A673 (cell line): ENCODE measurements around the gene LAD1. TPM values are rescaled to one million over a fixed set of nuclear protein-coding genes. Genes with fewer than 3 reads are reported as not detected.

Experiments
- BruUV-seq: library from RNA; stranded (reverse); fragments of 400-500 nt; replicated peaks from 2 replicates; lab custom pipeline; 2021; lab: Mats Ljungman, UMichigan
- CTCF ChIA-PET: fragments of 300-600 bp; sonication (Branson Sonifier 250); formaldehyde crosslinking; loops from one replicate; lab custom pipeline; 2022; ENCODE audit warnings: antibody characterized with exemption; lab: Charles Lee
- POLR2A ChIA-PET: fragments of 300-600 bp; sonication (Branson Sonifier 250); formaldehyde crosslinking; loops from one replicate; lab custom pipeline; 2022; ENCODE audit warnings: antibody characterized with exemption; ENCODE audit not compliant: low non-redundant PET; lab: Charles Lee
- DNase-seq: peaks from one replicate; pipeline ENCODE4 v3.0.0-alpha.2; 2015; ENCODE audit warnings: low spot score
- H3K27ac ChIP-seq: fragments of 200-600 bp; sonication (generic); 2 replicates; pipeline ENCODE4 v1.5.1; 2016; ENCODE audit warnings: mixed run types, low read depth, mild to moderate bottlenecking, mixed read lengths, antibody characterized with exemption, low read length; ENCODE audit not compliant: poor library complexity, severe bottlenecking
- H3K27me3 ChIP-seq: fragments of 200-600 bp; sonication (generic); replicated peaks from 2 replicates; pipeline ENCODE4 v1.6.1; 2017; ENCODE audit warnings: mixed run types, low read depth, mild to moderate bottlenecking, mixed read lengths, antibody characterized with exemption, low read length; ENCODE audit not compliant: insufficient read depth, poor library complexity
- H3K36me3 ChIP-seq: fragments of 200-600 bp; sonication (generic); 2 replicates; pipeline ENCODE4 v1.6.1; 2016; ENCODE audit warnings: mixed run types, mild to moderate bottlenecking, mixed read lengths, antibody characterized with exemption, low read length; ENCODE audit not compliant: insufficient read depth, poor library complexity, severe bottlenecking
- H3K4me1 ChIP-seq: fragments of 200-600 bp; sonication (generic); 2 replicates; pipeline ENCODE4 v1.6.1; 2017; ENCODE audit warnings: mixed run types, mild to moderate bottlenecking, mixed read lengths, antibody characterized with exemption, low read length; ENCODE audit not compliant: insufficient read depth, poor library complexity, severe bottlenecking
- H3K4me3 ChIP-seq: fragments of 200-600 bp; sonication (generic); 2 replicates; pipeline ENCODE4 v1.5.1; 2016; ENCODE audit warnings: low read depth, mixed run types, mild to moderate bottlenecking, mixed read lengths, low read length; ENCODE audit not compliant: poor library complexity, severe bottlenecking
- H3K9me3 ChIP-seq: fragments of 200-600 bp; sonication (generic); 2 replicates; pipeline ENCODE4 v1.6.1; 2016; ENCODE audit warnings: mixed run types, low read depth, mild to moderate bottlenecking, mixed read lengths, antibody characterized with exemption, low read length; ENCODE audit not compliant: poor library complexity, severe bottlenecking
- EZH2 ChIP-seq: fragments of 200-600 bp; sonication (generic); IDR thresholded peaks from 2 replicates; pipeline ENCODE4 v1.6.1; 2017; ENCODE audit warnings: borderline replicate concordance, low read depth, mild to moderate bottlenecking, mixed read lengths, antibody characterized with exemption, low read length; ENCODE audit not compliant: poor library complexity, severe bottlenecking
- intact Hi-C: fragments of 100-400 bp; cut with micrococcal nuclease; formaldehyde crosslinking; loops from one replicate; pipeline ENCODE4 v1.10.0; 2022; ENCODE audit not compliant: unreplicated experiment
- total RNA-seq: library from RNA; stranded (reverse); gene quantifications from 2 replicates; pipeline ENCODE4 v1.2.3, GENCODE V29; 2021
- TF ChIP-seq, protein P1 (sequence below): fragments of 300-800, 200-600 bp; sonication (generic); conservative IDR thresholded peaks from 2 replicates; pipeline ENCODE4 v1.5.1; 2017; ENCODE audit warnings: low read depth, mild to moderate bottlenecking, antibody characterized with exemption, low read length, moderate library complexity, mixed read lengths

The LAD1 gene
- total RNA-seq, 1 experiment from 2014 or later = not detected

DNA sequence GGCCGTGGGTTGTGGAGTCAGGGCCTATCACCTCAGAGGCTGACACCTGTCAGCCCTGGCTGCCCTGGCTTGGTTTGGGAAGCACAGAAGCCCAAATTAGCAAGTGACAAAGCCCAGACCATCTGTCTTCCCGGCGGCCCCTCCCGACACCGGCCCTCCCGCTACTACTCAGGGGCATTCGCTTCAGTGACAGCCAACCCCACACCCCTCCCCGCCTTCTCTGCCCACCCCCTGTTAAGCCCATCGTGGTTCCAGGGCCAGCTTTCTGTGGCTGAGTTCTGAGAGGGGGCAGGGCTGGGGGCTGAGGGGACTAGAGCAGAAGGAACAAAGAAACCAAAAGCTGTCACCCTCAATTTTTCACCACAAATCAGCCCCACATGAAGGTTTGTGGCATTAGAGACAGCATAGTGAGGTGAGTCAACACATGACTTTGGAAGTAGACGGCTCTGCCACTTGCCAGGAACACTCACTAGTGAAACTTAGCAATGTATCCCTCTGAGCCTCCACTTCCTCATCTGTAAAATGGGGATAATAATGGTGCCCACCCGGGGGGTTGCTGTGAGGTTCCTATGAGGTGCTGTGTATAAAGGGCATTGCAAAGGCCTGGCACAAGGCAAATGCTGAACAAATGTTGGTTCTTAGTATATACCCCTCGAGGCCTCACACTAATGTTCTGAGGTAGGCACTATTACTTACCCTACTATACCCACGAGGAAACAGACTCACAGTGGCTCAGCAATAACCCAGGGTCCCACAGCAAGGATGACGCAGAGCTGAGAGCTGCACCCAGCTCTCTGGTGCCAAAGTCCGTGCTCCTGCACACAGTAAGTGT is 27.6 kb upstream of the LAD1 start:
- no peak overlapping the region for H3K4me3 ChIP-seq
- no peaks in the 10 kb centered on the region for H3K9me3 ChIP-seq
- DNase-seq = no peak
- CTCF ChIA-PET = interaction anchor here (0.8 kb wide), 1 partner anchor 79 kb away, joined by 3 read pairs; no protein-coding TSS in a partner anchor
- H3K4me1 ChIP-seq = no peaks in the 10 kb centered on the region
- POLR2A ChIA-PET = no interaction called here
- intact Hi-C loops = no loop called here
- no peak overlapping the region for H3K27ac ChIP-seq
- no peaks in the 10 kb centered on the region for H3K36me3 ChIP-seq
- H3K27me3 ChIP-seq = no peaks in the 10 kb centered on the region
- no peak for TF ChIP-seq EZH2
- TF ChIP-seq, protein P1, sequence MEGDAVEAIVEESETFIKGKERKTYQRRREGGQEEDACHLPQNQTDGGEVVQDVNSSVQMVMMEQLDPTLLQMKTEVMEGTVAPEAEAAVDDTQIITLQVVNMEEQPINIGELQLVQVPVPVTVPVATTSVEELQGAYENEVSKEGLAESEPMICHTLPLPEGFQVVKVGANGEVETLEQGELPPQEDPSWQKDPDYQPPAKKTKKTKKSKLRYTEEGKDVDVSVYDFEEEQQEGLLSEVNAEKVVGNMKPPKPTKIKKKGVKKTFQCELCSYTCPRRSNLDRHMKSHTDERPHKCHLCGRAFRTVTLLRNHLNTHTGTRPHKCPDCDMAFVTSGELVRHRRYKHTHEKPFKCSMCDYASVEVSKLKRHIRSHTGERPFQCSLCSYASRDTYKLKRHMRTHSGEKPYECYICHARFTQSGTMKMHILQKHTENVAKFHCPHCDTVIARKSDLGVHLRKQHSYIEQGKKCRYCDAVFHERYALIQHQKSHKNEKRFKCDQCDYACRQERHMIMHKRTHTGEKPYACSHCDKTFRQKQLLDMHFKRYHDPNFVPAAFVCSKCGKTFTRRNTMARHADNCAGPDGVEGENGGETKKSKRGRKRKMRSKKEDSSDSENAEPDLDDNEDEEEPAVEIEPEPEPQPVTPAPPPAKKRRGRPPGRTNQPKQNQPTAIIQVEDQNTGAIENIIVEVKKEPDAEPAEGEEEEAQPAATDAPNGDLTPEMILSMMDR = no peak
- BruUV-seq = no TSS peak

DNA sequence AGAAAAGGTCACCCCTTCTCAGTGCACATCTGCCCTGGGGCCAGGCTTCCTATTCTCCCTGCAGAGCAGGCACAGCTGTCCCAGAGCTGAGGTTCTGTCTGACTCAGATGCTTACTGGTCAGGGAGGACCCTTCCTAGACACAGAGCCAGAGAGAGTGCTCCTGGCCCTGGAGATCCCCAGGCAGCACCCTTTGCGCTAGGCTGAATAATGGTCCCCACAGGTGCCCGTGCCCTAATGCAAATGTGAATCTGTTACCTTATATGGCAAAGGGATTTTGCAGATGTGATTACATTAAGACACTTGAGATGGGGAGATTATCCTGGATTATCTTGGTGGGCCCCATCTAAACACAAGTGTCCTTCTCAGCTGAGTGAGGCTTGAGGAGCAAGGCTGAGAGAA is 25.0 kb upstream of the LAD1 start:
- H3K27me3 ChIP-seq = no peaks in the 10 kb centered on the region
- intact Hi-C loops = no loop called here
- H3K4me3 ChIP-seq = no peak overlapping the region
- POLR2A ChIA-PET = interaction anchor here (0.5 kb wide), 1 partner anchor 180 kb away, joined by 4 read pairs; no protein-coding TSS in a partner anchor
- no peaks in the 10 kb centered on the region for H3K36me3 ChIP-seq
- TF ChIP-seq, protein P1 = no peak
- no peak for TF ChIP-seq EZH2
- BruUV-seq = no TSS peak
- CTCF ChIA-PET = no interaction called here
- H3K4me1 ChIP-seq = no peaks in the 10 kb centered on the region
- H3K27ac ChIP-seq = no peak overlapping the region
- peak; percentile 27 for DNase-seq
- no peaks in the 10 kb centered on the region for H3K9me3 ChIP-seq

- intact Hi-C loops = no loop called here
- CTCF ChIA-PET = no interaction called here
- H3K27ac ChIP-seq = no peak overlapping the region
- no TSS peak for BruUV-seq
- H3K4me3 ChIP-seq = no peak overlapping the region
- H3K4me1 ChIP-seq = no peaks in the 10 kb centered on the region
- H3K9me3 ChIP-seq = no peaks in the 10 kb centered on the region
- no peak for TF ChIP-seq EZH2
- TF ChIP-seq, protein P1 = no peak
- DNase-seq = no peak
- no peaks in the 10 kb centered on the region for H3K27me3 ChIP-seq
- POLR2A ChIA-PET = interaction anchor here (0.5 to 0.6 kb wide), 2 partner anchors 180 to 291 kb away, joined by 4 to 5 read pairs; no protein-coding TSS in a partner anchor
- H3K36me3 ChIP-seq = no peaks in the 10 kb centered on the region
These were observed 24.5 kb upstream of the LAD1 start for GRCh38 chr1:201423655-201424054.
